GM19395 (cell line): ENCODE results near the gene ATN1.
A peak's percentile ranks its signal among the peaks of the same experiment; 100 is the strongest.
"Not testable (repeated sequence)": the region's sequence is repeated elsewhere in the genome, so short reads cannot be mapped to it uniquely, and the experiment has no call there.

Source experiments
- ATAC-seq: cut with Tn5 transposase; IDR thresholded peaks from one replicate; pipeline ENCODE4 v1.9.1; 2021; ENCODE audit warnings: mild to moderate bottlenecking, moderate library complexity; ENCODE audit not compliant: unreplicated experiment

Gene ATN1, protein sequence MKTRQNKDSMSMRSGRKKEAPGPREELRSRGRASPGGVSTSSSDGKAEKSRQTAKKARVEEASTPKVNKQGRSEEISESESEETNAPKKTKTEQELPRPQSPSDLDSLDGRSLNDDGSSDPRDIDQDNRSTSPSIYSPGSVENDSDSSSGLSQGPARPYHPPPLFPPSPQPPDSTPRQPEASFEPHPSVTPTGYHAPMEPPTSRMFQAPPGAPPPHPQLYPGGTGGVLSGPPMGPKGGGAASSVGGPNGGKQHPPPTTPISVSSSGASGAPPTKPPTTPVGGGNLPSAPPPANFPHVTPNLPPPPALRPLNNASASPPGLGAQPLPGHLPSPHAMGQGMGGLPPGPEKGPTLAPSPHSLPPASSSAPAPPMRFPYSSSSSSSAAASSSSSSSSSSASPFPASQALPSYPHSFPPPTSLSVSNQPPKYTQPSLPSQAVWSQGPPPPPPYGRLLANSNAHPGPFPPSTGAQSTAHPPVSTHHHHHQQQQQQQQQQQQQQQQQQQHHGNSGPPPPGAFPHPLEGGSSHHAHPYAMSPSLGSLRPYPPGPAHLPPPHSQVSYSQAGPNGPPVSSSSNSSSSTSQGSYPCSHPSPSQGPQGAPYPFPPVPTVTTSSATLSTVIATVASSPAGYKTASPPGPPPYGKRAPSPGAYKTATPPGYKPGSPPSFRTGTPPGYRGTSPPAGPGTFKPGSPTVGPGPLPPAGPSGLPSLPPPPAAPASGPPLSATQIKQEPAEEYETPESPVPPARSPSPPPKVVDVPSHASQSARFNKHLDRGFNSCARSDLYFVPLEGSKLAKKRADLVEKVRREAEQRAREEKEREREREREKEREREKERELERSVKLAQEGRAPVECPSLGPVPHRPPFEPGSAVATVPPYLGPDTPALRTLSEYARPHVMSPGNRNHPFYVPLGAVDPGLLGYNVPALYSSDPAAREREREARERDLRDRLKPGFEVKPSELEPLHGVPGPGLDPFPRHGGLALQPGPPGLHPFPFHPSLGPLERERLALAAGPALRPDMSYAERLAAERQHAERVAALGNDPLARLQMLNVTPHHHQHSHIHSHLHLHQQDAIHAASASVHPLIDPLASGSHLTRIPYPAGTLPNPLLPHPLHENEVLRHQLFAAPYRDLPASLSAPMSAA (N-terminal part only)

DNA sequence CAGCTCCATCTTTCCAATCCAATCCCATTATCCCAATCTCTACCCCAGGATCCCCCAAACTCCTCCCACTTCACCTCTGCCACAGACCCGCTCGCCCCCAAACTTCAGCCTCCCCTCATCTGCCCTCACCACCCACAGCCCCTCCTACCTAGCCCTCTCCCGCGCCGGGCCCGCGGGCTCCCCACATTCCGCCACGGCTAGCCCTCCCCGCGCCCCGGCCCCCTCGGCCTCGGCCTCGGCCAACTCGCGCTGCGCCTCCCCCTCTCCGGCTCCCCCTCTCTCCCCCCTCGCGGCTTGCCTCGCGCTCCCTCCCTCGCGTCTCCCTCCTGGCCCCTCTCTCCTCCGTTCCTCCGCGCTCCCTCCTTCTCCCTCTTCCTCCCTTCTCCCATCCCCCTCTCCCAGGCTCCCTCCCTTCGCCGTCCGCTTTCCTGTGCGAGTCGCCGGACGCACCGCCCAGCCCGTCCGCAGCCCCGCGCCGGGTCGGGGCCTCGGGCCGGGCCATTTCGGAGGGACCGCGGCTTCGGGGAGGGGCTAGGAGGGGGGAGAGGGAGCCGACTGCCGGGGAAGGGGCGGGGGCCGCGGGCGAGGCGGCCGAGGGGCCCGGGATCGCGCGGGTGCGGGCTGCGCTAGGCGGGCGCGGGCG is at the start of gene ATN1:
TSS of gene ATN1 (plus strand) at position 581 of the 643 bp plus-strand sequence. CDS start 6,043 bp downstream, outside the sequence.
- ATAC-seq: no peak

DNA sequence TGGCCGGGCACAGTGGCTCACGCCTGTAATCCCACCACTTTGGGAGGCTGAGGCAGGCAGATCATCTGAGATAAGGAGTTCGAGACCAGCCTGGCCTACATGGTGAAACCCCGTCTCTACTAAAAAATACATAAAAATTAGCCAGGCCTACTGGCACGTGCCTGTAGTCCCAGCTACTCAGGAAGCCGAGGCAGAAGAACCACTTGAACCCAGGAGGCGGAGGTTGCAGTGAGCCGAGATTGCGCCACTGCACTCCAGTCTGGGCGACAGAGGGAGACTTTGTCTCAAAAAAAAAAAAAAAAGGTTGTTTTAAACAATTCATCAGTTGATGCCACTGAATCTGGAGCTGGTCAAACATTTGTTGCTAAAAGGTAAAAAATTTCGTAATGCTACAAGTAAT is 47.9 kb upstream of the ATN1 start:
- ATAC-seq: not testable (repeated sequence)

GRCh38 chr12:6883252-6883651 is 44.5 kb upstream of the ATN1 start:
- ATAC-seq: no peak

GRCh38 chr12:6883683-6884082 is 44.1 kb upstream of the ATN1 start:
- no peak for ATAC-seq

DNA sequence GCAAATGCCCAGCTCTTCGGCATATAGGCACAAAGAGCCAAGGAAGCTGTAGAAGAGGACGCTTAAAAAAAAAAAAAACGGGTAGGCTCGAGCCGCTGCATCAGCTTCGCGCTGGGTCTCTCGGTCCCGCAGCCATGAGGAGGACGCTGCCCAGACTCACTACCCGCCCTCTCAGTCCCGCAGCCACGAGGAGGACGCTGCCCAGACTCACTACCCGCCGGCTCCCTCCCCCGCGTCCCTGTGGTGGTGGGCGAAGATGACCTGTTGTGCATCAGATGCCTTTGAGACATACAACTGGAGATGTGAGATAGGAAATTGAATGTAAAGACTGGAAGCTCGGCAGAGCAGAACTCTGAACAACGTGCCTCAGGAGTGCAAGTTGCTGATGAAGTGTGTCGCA is 43.2 kb upstream of the ATN1 start:
- ATAC-seq: no peak

GRCh38 chr12:6886206-6886999 is 41.4 kb upstream of the ATN1 start:
- ATAC-seq: not testable (repeated sequence)

- ATAC-seq: no peak
These were observed 40.3 kb upstream of the ATN1 start for GRCh38 chr12:6887460-6887859.

GRCh38 chr12:6888360-6888759 is 39.4 kb upstream of the ATN1 start:
- no peak for ATAC-seq

DNA sequence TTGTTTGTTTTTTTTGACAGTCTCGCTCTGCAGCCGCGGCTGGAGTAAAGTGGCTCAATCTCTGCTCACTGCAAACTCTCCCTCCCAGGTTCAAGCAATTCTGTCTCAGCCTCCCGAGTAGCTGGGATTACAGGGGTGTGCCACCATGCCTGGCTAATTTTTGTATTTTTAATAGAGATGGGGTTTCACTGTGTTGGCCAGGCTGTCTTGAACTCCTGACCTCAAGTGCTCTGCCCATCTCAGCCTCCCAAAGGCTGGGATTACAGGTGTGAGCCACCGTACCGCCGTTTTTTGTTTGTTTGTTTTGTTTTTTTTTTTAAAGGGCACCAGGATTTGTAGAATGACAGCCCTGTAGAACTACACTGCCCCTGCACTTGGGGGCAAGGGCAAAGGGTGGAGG is 39.0 kb upstream of the ATN1 start:
- ATAC-seq: not testable (repeated sequence)

DNA sequence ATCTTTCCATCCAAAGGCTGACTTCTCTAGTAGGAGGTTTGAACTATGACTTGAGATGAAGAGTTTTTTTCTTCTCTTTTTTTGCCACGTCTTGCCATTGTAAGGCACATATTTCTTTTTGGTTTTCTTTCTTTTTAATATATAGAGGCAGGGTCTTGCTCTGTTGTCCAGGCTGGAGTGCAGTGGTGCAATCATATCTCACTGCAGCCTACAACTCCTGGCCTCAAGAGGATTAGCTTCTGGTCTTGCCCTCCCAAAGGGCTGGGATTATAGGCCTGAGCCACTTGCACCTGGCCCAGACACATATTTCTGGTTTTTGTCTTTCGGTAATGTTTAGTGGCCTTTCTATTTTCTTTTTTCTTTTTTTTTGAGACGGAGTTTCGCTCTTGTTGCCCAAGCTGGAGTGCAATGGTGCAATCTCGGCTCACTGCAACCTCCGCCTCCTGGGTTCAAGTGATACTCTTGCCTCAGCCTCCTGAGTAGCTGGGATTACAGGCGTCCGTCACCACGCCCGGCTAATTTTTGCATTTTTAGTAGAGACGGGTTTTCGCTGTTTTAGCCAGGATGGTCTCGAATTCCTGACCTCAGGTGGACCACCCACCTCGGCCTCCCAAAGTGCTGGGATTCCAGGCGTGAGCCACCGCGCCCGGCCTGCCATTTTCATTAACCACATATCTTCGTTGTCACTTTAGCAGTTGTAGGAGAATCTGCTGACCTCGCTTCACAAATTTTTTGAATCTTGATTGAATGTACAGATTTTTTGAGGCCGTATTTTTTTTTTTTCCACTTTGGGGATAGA is 37.8 kb upstream of the ATN1 start:
- not testable (repeated sequence) for ATAC-seq

GRCh38 chr12:6890789-6891645 is 36.7 kb upstream of the ATN1 start:
- ATAC-seq: peak; percentile 94

DNA sequence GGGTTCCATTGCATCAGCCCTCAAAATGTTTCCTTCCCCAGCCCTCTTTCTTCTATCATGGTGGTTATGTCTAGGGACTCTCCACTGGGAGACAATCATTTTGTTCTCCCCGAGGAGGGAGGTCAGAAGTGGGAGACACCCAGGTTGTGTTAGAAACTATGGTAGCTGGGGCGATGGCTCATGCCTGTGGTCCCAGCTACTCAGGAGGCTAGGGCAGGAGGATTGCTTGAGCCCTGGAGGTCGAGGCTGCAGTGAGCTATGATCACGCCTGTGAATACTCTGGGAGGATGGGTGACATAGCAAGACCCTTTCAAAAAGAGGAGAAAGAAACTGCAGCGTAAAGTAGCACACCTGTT is 36.1 kb upstream of the ATN1 start:
- no peak for ATAC-seq

GRCh38 chr12:6892683-6893082 is 35.1 kb upstream of the ATN1 start:
- ATAC-seq: not testable (repeated sequence)

DNA sequence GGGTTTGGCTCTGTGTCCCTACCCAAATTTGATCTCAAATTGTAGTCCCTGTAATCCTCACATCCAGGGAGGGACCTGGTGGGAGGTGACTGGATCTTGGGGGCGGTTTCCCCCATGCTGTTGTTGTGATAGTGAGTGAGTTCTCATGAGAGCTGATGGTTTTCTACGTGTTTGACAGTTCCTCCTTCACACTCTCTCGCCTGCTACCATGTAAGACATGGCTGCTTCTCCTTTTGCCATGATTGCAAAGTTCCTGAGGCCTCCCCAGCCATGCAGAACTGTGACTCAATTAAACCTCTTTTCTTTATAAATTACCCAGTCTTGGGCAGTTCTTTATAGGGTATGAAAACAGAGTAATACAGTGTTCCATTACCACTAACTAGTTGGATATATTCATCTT is 33.4 kb upstream of the ATN1 start:
- no peak for ATAC-seq

DNA sequence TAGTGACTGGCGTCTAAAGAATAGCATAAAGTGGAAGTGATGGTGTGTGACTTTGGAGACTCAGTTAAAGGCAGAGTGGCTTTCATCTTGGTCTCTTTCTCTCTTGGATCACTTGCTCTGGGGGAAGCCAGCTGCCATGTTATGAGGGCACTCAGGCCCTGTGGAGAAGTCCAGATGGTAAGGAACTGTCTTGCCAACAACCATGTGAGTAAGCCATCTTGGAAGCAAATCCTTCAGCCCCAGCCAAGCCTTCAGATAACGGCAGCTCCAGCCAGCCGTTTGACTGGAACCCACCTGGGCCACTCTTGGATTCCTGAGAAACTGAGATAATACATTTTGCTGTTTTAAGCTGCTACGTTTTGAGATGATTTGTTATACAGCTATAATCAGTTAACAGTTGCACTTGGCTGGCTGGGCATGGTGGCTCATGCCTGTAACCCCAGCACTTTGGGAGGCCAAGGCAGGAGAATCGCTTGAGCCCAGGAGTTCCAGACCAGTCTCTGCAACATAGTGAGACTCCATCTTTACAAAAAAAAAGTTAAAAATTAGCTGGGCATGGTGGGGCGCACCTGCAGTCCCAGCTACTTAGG is 30.8 kb upstream of the ATN1 start:
- no peak for ATAC-seq

- no peak for ATAC-seq
These were observed 28.3 kb upstream of the ATN1 start for GRCh38 chr12:6899427-6899826.

DNA sequence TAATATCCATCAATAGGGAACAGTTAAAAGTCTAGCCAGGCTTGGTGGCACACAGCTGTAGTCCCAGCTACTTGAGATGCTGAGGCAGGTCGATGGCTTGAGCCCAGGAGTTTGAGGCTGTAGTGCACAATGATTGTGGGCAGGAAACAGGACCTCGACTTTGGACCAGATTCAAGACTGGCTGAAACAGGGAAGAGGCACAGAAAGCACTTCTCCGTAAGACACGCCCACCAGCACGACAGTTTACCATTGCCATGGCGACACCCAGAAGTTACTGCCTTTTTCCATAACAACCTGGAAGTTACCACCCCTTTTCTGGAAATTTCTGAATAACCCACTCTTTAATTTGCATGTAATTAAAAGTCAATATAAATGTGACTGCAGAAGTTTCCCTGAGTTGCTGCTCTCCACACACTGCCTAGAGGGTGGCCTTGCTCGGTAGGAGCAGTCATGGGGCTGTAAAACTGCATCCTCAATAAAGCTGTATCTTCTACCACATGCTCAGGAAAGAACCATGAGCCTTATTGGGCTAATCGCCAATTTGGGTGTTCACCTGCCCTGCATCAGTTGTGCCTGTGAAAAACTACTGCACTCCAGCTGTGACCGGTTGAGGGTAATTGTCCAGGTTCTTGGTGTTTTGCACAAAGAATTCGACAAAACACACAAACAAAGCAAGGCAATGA is 27.8 kb upstream of the ATN1 start:
- ATAC-seq: no peak
